Suprapubic skin (tissue), 4 donors: ENCODE data around the gene KDM8. TPM values are rescaled to one million over a fixed set of nuclear protein-coding genes. Genes with fewer than 3 reads are reported as not detected.
A peak's percentile ranks its signal among the peaks of the same experiment; 100 is the strongest.

Source experiments
- DNase-seq, 2 donors: peaks; one replicate each; pipeline ENCODE4 v3.0.0-alpha.2; 2019; ENCODE audit warnings: low spot score in 2 of 2
- H3K27ac ChIP-seq: fragments of 200-600 bp; sonication (generic); one replicate; pipeline ENCODE4 v1.5.1; 2019
- H3K27me3 ChIP-seq: fragments of 200-600 bp; sonication (generic); one replicate; pipeline ENCODE4 v1.5.1; 2019
- H3K36me3 ChIP-seq: fragments of 200-600 bp; sonication (generic); one replicate; pipeline ENCODE4 v1.5.1; 2019
- H3K4me1 ChIP-seq: fragments of 200-600 bp; sonication (generic); one replicate; pipeline ENCODE4 v1.5.1; 2019
- H3K4me3 ChIP-seq: fragments of 200-600 bp; sonication (generic); one replicate; pipeline ENCODE4 v1.5.1; 2019; ENCODE audit warnings: mild to moderate bottlenecking
- H3K9me3 ChIP-seq: fragments of 200-600 bp; sonication (generic); one replicate; pipeline ENCODE4 v1.5.1; 2019
- EP300 ChIP-seq: sonication (generic); formaldehyde crosslinking; IDR thresholded peaks from one replicate; pipeline ENCODE4 v1.6.1; 2017; ENCODE audit warnings: antibody characterized with exemption
- POLR2A ChIP-seq, 2 donors: fragments of 450-650 bp; IDR thresholded peaks; one replicate each; pipeline ENCODE4 v1.6.1; 2017; ENCODE audit warnings: antibody characterized with exemption in 2 of 2, mild to moderate bottlenecking in 2 of 2, moderate library complexity in 2 of 2
- POLR2AphosphoS5 ChIP-seq, 3 donors: sonication (generic); formaldehyde crosslinking; IDR thresholded peaks; one replicate each; pipeline ENCODE4 v1.6.1; 2017; ENCODE audit warnings: antibody characterized with exemption in 3 of 3
- WGBS: methylation state at CpG from one replicate; pipeline ENCODE4 v1.1.5; 2018; 5-methylcytosine and 5-hydroxymethylcytosine counted together
- total RNA-seq, 4 donors: library from RNA; depleted of rRNA; stranded (reverse); fragments of >200 nt; gene quantifications; one replicate each; pipeline ENCODE4 v1.1.0, GENCODE V29; 2016
- TF ChIP-seq, protein P1 (sequence below), 2 donors: fragments of 200-600 bp in 1 of 2; fragments of 450-650 bp in 1 of 2; sonication (generic) in 1 of 2; IDR thresholded peaks; one replicate each; pipeline ENCODE4 v1.5.1; 2016 to 2019; ENCODE audit warnings: antibody characterized with exemption in 2 of 2, mild to moderate bottlenecking in 1 of 2, moderate library complexity in 1 of 2

Gene KDM8
- total RNA-seq, 4 donors from 2014 or later = 1.3 to 5.0 (median 3.7) TPM

DNA sequence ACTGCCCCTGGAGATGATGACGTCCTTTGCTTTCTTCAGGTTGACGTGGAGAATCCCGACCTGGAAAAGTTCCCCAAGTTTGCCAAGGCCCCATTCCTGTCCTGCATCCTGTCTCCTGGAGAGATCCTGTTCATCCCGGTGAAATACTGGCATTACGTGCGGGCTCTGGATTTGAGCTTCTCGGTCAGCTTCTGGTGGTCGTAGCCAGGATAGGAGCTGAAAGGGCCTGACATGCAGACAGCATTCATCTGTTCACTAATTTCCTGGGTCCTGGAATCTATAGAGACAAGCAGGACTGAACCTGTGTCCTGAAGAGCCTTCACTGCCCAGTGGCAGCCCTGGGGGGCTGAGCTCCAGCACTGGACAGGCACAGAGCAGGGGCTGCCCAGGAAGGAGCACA, 17.2 kb downstream of the KDM8 start:
- Histone ChIP-seq H3K27ac (no peak overlapping the region), H3K9me3 (no peaks in the 10 kb centered on the region), H3K4me1 (peaks cover 6% of the 10 kb centered on the region), H3K36me3 (peaks cover 15% of the 10 kb centered on the region), H3K27me3 (no peaks in the 10 kb centered on the region), H3K4me3 (no peak overlapping the region)
- TF ChIP-seq POLR2AphosphoS5 (IDR thresholded peaks at IDR 0.05) = no peak
- no peak for TF ChIP-seq EP300
- no peak for TF ChIP-seq POLR2A (IDR thresholded peaks at IDR 0.05)
- TF ChIP-seq, protein P1, sequence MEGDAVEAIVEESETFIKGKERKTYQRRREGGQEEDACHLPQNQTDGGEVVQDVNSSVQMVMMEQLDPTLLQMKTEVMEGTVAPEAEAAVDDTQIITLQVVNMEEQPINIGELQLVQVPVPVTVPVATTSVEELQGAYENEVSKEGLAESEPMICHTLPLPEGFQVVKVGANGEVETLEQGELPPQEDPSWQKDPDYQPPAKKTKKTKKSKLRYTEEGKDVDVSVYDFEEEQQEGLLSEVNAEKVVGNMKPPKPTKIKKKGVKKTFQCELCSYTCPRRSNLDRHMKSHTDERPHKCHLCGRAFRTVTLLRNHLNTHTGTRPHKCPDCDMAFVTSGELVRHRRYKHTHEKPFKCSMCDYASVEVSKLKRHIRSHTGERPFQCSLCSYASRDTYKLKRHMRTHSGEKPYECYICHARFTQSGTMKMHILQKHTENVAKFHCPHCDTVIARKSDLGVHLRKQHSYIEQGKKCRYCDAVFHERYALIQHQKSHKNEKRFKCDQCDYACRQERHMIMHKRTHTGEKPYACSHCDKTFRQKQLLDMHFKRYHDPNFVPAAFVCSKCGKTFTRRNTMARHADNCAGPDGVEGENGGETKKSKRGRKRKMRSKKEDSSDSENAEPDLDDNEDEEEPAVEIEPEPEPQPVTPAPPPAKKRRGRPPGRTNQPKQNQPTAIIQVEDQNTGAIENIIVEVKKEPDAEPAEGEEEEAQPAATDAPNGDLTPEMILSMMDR (IDR thresholded peaks at IDR 0.05) = no peak
- DNase-seq = no peak
- 100% methylated on average over 2 of the region's 8 CpGs for WGBS

DNA sequence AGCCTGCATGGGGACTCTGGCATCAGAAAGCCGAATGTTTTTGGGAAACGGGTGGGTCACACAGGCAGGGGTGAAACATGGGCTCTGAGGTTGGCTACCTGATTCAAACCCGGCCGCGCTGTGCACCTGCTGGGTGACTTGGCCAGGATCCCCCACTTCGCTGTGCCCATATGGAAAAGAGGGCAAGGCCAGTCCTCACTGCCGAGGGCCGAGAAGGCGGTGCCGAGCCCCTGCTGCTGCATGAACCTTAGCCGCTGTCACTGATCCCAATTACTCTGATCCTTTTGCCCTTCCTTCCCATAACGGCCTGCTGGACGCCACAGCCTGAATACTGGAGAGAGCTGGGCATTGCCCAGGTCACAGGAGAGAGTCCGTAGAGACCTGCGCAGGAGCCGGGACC, 17.7 kb downstream of the KDM8 start:
- H3K27me3 ChIP-seq = no peaks in the 10 kb centered on the region
- TF ChIP-seq POLR2A (IDR thresholded peaks at IDR 0.05) (no peak), EP300 (no peak), POLR2AphosphoS5 (IDR thresholded peaks at IDR 0.05) (no peak)
- TF ChIP-seq, protein P1 (IDR thresholded peaks at IDR 0.05) = no peak
- DNase-seq = no peak
- H3K4me3 ChIP-seq = no peak overlapping the region
- no peaks in the 10 kb centered on the region for H3K9me3 ChIP-seq
- H3K27ac ChIP-seq = no peak overlapping the region
- H3K36me3 ChIP-seq = peaks cover 11% of the 10 kb centered on the region
- WGBS = 77% methylated on average over 10 of the region's 16 CpGs
- H3K4me1 ChIP-seq = peaks cover 9% of the 10 kb centered on the region

DNA sequence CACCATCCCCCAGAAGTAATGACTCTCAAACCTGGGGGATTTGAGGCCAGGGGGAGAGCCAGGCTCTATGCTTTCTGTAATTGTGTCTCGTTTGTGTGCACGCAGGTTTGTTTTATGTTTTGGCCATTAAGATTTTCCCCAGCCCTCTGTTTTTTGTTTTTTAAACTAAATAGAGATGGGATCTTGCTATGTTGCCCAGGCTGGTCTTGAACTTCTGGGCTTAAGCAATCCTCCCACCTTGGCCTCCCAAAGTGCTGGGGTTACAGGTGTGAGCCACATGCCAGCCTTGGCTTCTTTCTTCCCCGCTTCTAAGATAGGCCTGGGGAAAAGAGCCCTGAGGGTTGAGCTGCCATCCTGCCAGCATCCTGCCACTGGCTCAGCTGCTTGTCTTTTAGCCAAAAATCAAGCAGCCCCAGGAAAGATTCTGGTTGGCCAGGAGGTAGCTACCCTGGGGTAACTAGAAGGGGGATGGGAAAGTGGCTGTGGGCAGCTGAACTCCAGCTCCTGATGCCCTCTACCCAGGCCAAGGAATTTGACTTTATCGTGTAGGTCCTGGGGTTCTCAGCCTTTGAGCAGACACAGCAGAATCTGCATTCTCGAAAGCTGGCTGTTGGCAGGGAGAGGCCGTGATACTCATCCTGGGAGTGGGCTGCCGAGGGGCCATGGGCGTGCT, 18.4 kb downstream of the KDM8 start:
- 88% methylated on average over 4 of the region's 8 CpGs for WGBS
- H3K27me3 ChIP-seq = no peaks in the 10 kb centered on the region
- H3K27ac ChIP-seq = peak overlapping the region; percentile 79
- H3K36me3 ChIP-seq = peaks cover 8% of the 10 kb centered on the region
- H3K9me3 ChIP-seq = no peaks in the 10 kb centered on the region
- H3K4me3 ChIP-seq = no peak overlapping the region
- peaks cover 15% of the 10 kb centered on the region for H3K4me1 ChIP-seq
- TF ChIP-seq EP300 = no peak
- TF ChIP-seq, protein P1 (IDR thresholded peaks at IDR 0.05) = no peak
- no peak for TF ChIP-seq POLR2A (IDR thresholded peaks at IDR 0.05)
- TF ChIP-seq POLR2AphosphoS5 (IDR thresholded peaks at IDR 0.05) = no peak
- DNase-seq = no peak

DNA sequence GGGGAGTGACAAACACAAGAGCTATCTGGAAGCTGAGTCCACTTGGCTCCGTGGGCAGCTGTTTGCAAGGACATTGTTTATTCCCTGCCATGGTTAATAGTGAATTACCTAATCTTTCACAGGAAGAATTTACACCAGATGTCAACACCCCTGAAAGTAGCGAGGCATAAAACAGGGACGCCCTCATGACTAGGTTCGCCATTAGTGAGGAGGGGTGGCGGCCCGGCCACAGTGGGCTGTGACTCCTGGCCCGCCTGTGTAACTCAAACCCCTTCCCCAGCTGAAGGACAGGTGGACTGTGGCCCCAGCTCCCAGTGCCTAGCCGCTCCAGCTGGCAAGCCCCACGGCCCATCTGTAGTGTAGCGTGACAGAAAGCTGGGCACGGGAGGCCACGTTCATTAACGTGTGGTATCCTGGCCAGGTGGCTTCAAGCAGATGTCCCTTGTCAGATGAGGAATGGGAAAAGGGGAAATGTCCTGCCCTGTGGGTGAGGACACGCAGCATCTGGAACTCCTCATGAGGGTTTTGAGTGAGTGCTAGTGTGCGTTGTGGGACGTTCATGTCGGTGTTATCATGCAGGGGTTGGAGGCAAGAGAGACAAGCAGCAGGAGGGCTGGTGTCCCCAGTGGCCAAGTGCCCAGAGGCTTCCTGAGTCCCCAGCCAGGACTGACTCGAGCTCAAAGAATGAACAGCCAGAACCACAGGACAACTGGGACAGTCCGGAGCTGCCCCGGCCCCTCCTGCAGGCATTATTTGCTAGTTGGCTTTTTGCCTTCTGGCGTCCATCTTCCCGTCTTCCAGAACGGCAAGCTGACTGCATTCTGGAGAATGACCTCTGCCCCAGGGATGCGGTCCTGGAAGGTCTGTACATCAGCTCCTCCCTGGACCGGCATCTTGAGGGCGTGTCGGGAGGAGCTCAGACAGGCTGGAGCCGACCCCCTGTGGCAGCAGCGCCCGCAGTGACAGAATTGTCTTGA, 19.2 kb downstream of the KDM8 start:
- WGBS = 60% methylated on average over 14 of the region's 30 CpGs
- Histone ChIP-seq H3K36me3 (peaks cover 8% of the 10 kb centered on the region), H3K27ac (peak overlapping the region; percentile 79), H3K9me3 (no peaks in the 10 kb centered on the region), H3K4me3 (no peak overlapping the region), H3K27me3 (no peaks in the 10 kb centered on the region), H3K4me1 (peaks cover 21% of the 10 kb centered on the region)
- TF ChIP-seq POLR2A (IDR thresholded peaks at IDR 0.05) = no peak
- no peak for TF ChIP-seq EP300
- TF ChIP-seq, protein P1 (IDR thresholded peaks at IDR 0.05) = no peak
- TF ChIP-seq POLR2AphosphoS5 (IDR thresholded peaks at IDR 0.05) = no peak
- peak in 1 of 2 donors; percentile 71 for DNase-seq

DNA sequence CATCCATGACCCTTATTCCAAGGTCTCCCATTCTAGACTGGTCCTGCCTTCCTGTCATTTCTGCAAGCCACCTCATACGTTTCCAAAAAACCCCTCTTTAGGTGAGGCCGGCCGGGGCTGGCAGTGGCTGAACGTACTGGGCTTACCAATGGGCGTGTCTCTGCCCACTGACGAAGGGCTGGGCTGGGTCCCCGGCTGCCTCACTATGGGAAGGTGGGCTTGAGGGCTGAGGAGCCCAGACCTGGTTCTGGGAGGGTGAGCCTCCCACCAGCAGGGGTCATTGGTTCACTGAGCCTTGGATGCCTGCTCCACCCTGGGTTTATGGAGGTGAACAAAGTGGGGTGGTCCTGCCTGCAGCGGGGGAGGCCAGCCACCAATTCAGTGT, 19.9 kb downstream of the KDM8 start:
- peaks cover 5% of the 10 kb centered on the region for H3K36me3 ChIP-seq

More for the DNA sequence above, 19.9 kb downstream of the KDM8 start:
- peak overlapping the region; percentile 79 for H3K27ac ChIP-seq
- H3K27me3 ChIP-seq = no peaks in the 10 kb centered on the region
- H3K9me3 ChIP-seq = no peaks in the 10 kb centered on the region
- 64% methylated on average over 8 of the region's 8 CpGs for WGBS
- TF ChIP-seq, protein P1 (IDR thresholded peaks at IDR 0.05) = no peak
- TF ChIP-seq EP300 (no peak), POLR2A (IDR thresholded peaks at IDR 0.05) (no peak), POLR2AphosphoS5 (IDR thresholded peaks at IDR 0.05) (no peak)
- no peak for DNase-seq
- H3K4me1 ChIP-seq = peaks cover 21% of the 10 kb centered on the region
- no peak overlapping the region for H3K4me3 ChIP-seq
